Heart left ventricle (tissue), 16 donors: ENCODE data around the gene GPR176. TPM values are rescaled to one million over a fixed set of nuclear protein-coding genes. Genes with fewer than 3 reads are reported as not detected.

Experiments used
- ATAC-seq, 4 donors: fragments of 200-7000 bp; cut with Tn5 transposase; one replicate each; pipeline ENCODE4 v1.9.1; 2020 to 2022; ENCODE audit warnings: moderate library complexity in 4 of 4, mild to moderate bottlenecking in 3 of 4, moderate number of reproducible peaks in 1 of 4
- DNase-seq, 5 donors: peaks; one replicate each; pipeline ENCODE4 v3.0.0-alpha.2; 2020
- H3K27ac ChIP-seq, 12 donors: fragments of 200-600 bp; sonication (generic) in 4 of 12; one replicate each; pipeline versions ENCODE4 v1.5.0 to v1.8.0; 2016 to 2022; ENCODE audit warnings: mild to moderate bottlenecking in 2 of 12
- H3K27me3 ChIP-seq, 9 donors: fragments of 200-600 bp; sonication (generic) in 2 of 9; one replicate each; pipeline versions ENCODE4 v1.5.1 to v1.8.0; 2016 to 2022; ENCODE audit warnings: mild to moderate bottlenecking in 3 of 9
- H3K36me3 ChIP-seq, 9 donors: fragments of 200-600 bp; sonication (generic) in 2 of 9; one replicate each; pipeline versions ENCODE4 v1.5.0 to v1.8.0; 2018 to 2022; ENCODE audit warnings: mild to moderate bottlenecking in 2 of 9
- H3K4me1 ChIP-seq, 12 donors: fragments of 200-600 bp; sonication (generic) in 4 of 12; one replicate each; pipeline versions ENCODE4 v1.5.0 to v1.8.0; 2016 to 2022; ENCODE audit warnings: mild to moderate bottlenecking in 3 of 12
- H3K4me3 ChIP-seq, 12 donors: fragments of 200-600 bp; sonication (generic) in 4 of 12; one replicate each; pipeline versions ENCODE4 v1.5.0 to v1.8.0; 2017 to 2022; ENCODE audit warnings: mild to moderate bottlenecking in 9 of 12, moderate library complexity in 4 of 12
- H3K9me3 ChIP-seq, 12 donors: fragments of 200-600 bp; sonication (generic) in 4 of 12; one replicate each; pipeline versions ENCODE4 v1.5.0 to v1.8.0; 2016 to 2022; ENCODE audit warnings: mild to moderate bottlenecking in 1 of 12
- CTCF ChIP-seq, 12 donors: fragments of 200-600 bp; sonication (generic) in 4 of 12; IDR thresholded peaks; one replicate each; pipeline versions ENCODE4 v1.5.0 to v1.8.0; 2018 to 2022; ENCODE audit warnings: antibody characterized with exemption in 12 of 12, mild to moderate bottlenecking in 5 of 12
- POLR2A ChIP-seq, 2 donors: fragments of 450-650 bp; IDR thresholded peaks; one replicate each; pipeline ENCODE4 v1.6.1; 2017; ENCODE audit warnings: antibody characterized with exemption in 2 of 2, mild to moderate bottlenecking in 2 of 2, moderate library complexity in 2 of 2
- WGBS, 4 donors: extraction: QIAGEN DNeasy Blood & Tissue Kit in 2 of 4; methylation state at CpG; one replicate each; pipeline versions ENCODE4 v1.1.5 to v1.1.7; 2013 to 2018; 5-methylcytosine and 5-hydroxymethylcytosine counted together
- intact Hi-C, 10 donors: fragments of 100-400 bp; cut with DNase I; formaldehyde crosslinking; loops; one replicate each; pipeline versions ENCODE4 v1.11.1 to v1.14.2; 2022
- polyA plus RNA-seq, 2 donors: library from polyadenylated mRNA; stranded (reverse); fragments of 200-250 nt; gene quantifications; one replicate each; pipeline ENCODE4 v1.2.3, GENCODE V29; 2013
- total RNA-seq, 9 donors: library from RNA; depleted of rRNA in 2 of 9; stranded (reverse); fragments of >200 nt in 2 of 9; fragmentation: NEBNext Ultra II Directional in 3 of 9; extraction: Animal tissue kit (Norgen Biotek cat#: 25700) in 3 of 9; gene quantifications; one replicate each; pipeline versions ENCODE4 v1.1.0 to v1.2.4, GENCODE V29; 2016 to 2023
- donor health status: ischemic (EF 13 %, LVEDD 7.1; RV severe dilation, severe dysfunction).
- donor health status: healthy with polysubstance abuse.
- donor health status: DM: no; HTN: yes; CAD: no.
- donor health status: DM: no; HTN: no; CAD: no.
- donor health status: ischemic (EF 25% LVEDD 6.9; RV normal size, moderate dysfunction).
- donor health status: ischemic (EF 25% LVEDD 5.7; RV mildly dilated, moderate dysfunction).
- donor health status: healthy.
- donor health status: DM: yes; HTN: yes; CAD: no.
- donor health status: ischemic (EF 35%, LVEDD 5.7; RV mildly dilated, moderate dysfunction).
- donor health status: nonischemic (EF 11% LVEDD 7.7; RV severe dilation, severe dysfunction).
- donor health status: DM: yes; HTN: yes; CAD: no.
- donor health status: PGD.
- donor health status: ischemic (EF 29% LVEDD 5.4; RV normal size, mild dysfunction).
- donor health status: nonischemic (EF 23%, LVEDD 6.1; RV moderate dilation, normal function).

The GPR176 gene
- total and polyA plus RNA-seq, 11 donors = 1.1 to 4.3 (median 2.1) TPM

GRCh38 chr15:39874890-39875549 lies 45.0 kb downstream of the GPR176 start:
- no peak overlapping the region for H3K4me3 ChIP-seq
- WGBS, 4 donors = 58 to 71% (median 64%) methylated on average over 9 of the region's 9 CpGs
- ATAC-seq = no peak
- no peaks in the 10 kb centered on the region for H3K27me3 ChIP-seq
- H3K4me1 ChIP-seq = peaks cover 0 to 5% (median 0%) of the 10 kb centered on the region in 12 donors
- intact Hi-C loops = loop anchor here (2.0 to 10.0 kb wide), 7 partner anchors 70 to 190 kb away; no protein-coding TSS in a partner anchor
- TF ChIP-seq CTCF (IDR thresholded peaks at IDR 0.05) (peak; percentile 34 to 67 (median 52)), POLR2A (IDR thresholded peaks at IDR 0.05) (no peak)
- DNase-seq = no peak
- no peaks in the 10 kb centered on the region for H3K36me3 ChIP-seq
- H3K27ac ChIP-seq = no peak overlapping the region
- no peaks in the 10 kb centered on the region for H3K9me3 ChIP-seq

- H3K27ac ChIP-seq = no peak overlapping the region
- no peak for TF ChIP-seq POLR2A (IDR thresholded peaks at IDR 0.05)
- TF ChIP-seq CTCF (IDR thresholded peaks at IDR 0.05) = no peak
- intact Hi-C loops = loop anchor here in 8 of 10 donors (2.0 to 10.0 kb wide), 6 partner anchors 69 to 189 kb away; no protein-coding TSS in a partner anchor
- ATAC-seq (no peak), DNase-seq (no peak)
- peaks cover 0 to 11% (median 0%) of the 10 kb centered on the region in 12 donors for H3K4me1 ChIP-seq
- H3K4me3 ChIP-seq = no peak overlapping the region
- no peaks in the 10 kb centered on the region for H3K9me3 ChIP-seq
- no peaks in the 10 kb centered on the region for H3K27me3 ChIP-seq
- H3K36me3 ChIP-seq = no peaks in the 10 kb centered on the region
- WGBS, 4 donors = 95 to 97% (median 96%) methylated on average over 2 of the region's 2 CpGs
Measured at GRCh38 chr15:39873978-39874377, 46.1 kb downstream of the GPR176 start.

- H3K9me3 ChIP-seq = no peaks in the 10 kb centered on the region
- DNase-seq = no peak
- 86 to 99% (median 91%) methylated on average over 2 of the region's 2 CpGs for WGBS, 4 donors
- intact Hi-C loops = loop anchor here in 6 of 10 donors (5.0 to 10.0 kb wide), 5 partner anchors 66 to 186 kb away; no protein-coding TSS in a partner anchor
- no peak overlapping the region for H3K4me3 ChIP-seq
- no peaks in the 10 kb centered on the region for H3K27me3 ChIP-seq
- H3K4me1 ChIP-seq = peaks cover 0 to 13% (median 0%) of the 10 kb centered on the region in 12 donors
- H3K36me3 ChIP-seq = no peaks in the 10 kb centered on the region
- TF ChIP-seq POLR2A (IDR thresholded peaks at IDR 0.05) = no peak
- no peak for TF ChIP-seq CTCF (IDR thresholded peaks at IDR 0.05)
- H3K27ac ChIP-seq = no peak overlapping the region
- no peak for ATAC-seq
Measured at GRCh38 chr15:39870537-39870936, 49.5 kb downstream of the GPR176 start.

GRCh38 chr15:39869858-39870515 lies 50.1 kb downstream of the GPR176 start:
- peak in 1 of 4 donors; percentile 56 for ATAC-seq
- peaks cover 0 to 13% (median 0%) of the 10 kb centered on the region in 12 donors for H3K4me1 ChIP-seq
- no peak overlapping the region for H3K4me3 ChIP-seq
- 52 to 67% (median 57%) methylated on average over 4 of the region's 4 CpGs for WGBS, 4 donors
- TF ChIP-seq CTCF (IDR thresholded peaks at IDR 0.05) (no peak), POLR2A (IDR thresholded peaks at IDR 0.05) (no peak)
- H3K9me3 ChIP-seq = no peaks in the 10 kb centered on the region
- H3K27me3 ChIP-seq = no peaks in the 10 kb centered on the region
- intact Hi-C loops = loop anchor here in 6 of 10 donors (5.0 to 10.0 kb wide), 5 partner anchors 65 to 185 kb away; no protein-coding TSS in a partner anchor
- H3K36me3 ChIP-seq = no peaks in the 10 kb centered on the region
- no peak overlapping the region for H3K27ac ChIP-seq
- no peak for DNase-seq
